Measurements from ENCODE around the gene SMPX.

The SMPX gene

DNA sequence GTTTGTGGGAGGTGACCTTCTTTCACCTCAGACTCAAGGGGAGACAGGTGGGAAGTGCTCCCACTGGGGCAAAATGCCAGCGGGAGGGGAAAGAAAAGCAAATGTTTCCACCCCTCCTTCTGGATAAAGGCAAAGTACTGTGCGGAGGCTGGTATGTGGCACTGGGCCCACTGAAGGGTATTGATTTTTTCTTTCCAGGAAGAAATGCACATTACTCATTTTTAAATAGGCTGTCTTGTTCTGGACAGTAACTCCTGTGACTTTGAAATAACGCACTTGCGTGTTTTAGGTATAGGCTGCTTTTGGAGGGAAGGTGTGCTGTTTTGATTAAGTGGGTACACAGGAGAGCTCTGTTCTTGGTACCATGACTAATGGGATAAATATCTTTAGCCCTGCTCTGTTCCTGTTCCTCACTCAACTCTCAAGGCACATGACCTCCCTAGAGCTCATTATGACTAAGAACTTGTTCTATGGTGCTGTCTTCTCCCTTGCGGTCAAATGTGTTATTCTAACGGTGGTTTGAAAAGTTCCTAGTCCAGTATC lies 40.8 kb upstream of the SMPX start:
- H3K9me3 ChIP-seq (ENCODE audit: control insufficient read depth, insufficient read depth, low read length) = no peaks in the 10 kb centered on the region
- H3K79me2 ChIP-seq (ENCODE audit: control insufficient read depth, low read length) = no peaks in the 10 kb centered on the region
- no peak for TF ChIP-seq EZH2phosphoT487 (IDR thresholded peaks at IDR 0.05; ENCODE audit: borderline replicate concordance, low read length)
- TF ChIP-seq, protein P1, sequence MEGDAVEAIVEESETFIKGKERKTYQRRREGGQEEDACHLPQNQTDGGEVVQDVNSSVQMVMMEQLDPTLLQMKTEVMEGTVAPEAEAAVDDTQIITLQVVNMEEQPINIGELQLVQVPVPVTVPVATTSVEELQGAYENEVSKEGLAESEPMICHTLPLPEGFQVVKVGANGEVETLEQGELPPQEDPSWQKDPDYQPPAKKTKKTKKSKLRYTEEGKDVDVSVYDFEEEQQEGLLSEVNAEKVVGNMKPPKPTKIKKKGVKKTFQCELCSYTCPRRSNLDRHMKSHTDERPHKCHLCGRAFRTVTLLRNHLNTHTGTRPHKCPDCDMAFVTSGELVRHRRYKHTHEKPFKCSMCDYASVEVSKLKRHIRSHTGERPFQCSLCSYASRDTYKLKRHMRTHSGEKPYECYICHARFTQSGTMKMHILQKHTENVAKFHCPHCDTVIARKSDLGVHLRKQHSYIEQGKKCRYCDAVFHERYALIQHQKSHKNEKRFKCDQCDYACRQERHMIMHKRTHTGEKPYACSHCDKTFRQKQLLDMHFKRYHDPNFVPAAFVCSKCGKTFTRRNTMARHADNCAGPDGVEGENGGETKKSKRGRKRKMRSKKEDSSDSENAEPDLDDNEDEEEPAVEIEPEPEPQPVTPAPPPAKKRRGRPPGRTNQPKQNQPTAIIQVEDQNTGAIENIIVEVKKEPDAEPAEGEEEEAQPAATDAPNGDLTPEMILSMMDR (IDR thresholded peaks at IDR 0.05; ENCODE audit: low read depth, low read length, poor library complexity, severe bottlenecking) = no peak
- H3K27ac ChIP-seq (ENCODE audit: low read depth, low read length) = no peak overlapping the region
- H3F3A ChIP-seq (ENCODE audit: control insufficient read depth, insufficient read depth) = no peaks in the 10 kb centered on the region
- no peaks in the 10 kb centered on the region for H3K9me2 ChIP-seq (replicated peaks; ENCODE audit: control insufficient read depth, low read length)
- no peaks in the 10 kb centered on the region for H4K20me1 ChIP-seq (ENCODE audit: control insufficient read depth, insufficient read depth, low read depth, low read length)
- no peaks in the 10 kb centered on the region for H3K36me3 ChIP-seq (ENCODE audit: control insufficient read depth, low read length)
- H3K4me2 ChIP-seq (ENCODE audit: low read length) = no peak overlapping the region
- H3K4me3 ChIP-seq (ENCODE audit: low read length) = no peak overlapping the region
- no peaks in the 10 kb centered on the region for H3K27me3 ChIP-seq (ENCODE audit: control insufficient read depth, low read length)
- H3K4me1 ChIP-seq (ENCODE audit: control insufficient read depth, low read length) = no peaks in the 10 kb centered on the region

DNA sequence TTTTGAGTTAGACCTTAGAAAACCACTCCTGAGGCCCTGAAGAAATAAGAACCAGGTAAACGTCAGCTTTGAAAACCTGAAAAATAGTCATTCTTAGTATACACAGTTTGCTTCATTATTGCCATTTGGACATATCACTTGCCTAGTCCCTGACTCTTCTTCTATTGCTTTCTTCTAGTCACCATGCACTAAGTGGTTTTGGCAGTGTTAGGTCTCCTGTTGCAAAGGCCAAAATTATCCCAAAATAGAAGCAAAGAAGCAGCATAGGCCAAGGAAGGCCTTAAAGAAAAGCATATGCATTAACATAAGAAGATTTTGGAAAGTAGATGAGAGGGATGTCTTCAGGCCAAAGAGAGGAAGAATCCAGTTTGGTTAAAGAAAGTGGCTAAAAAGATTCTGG lies 24.1 kb upstream of the SMPX start:
- Histone ChIP-seq H3K79me2 (ENCODE audit: control insufficient read depth, low read length) (no peaks in the 10 kb centered on the region), H3K4me1 (ENCODE audit: control insufficient read depth, low read length) (no peaks in the 10 kb centered on the region), H3K27me3 (ENCODE audit: control insufficient read depth, low read length) (no peaks in the 10 kb centered on the region), H3K4me3 (ENCODE audit: low read length) (no peak overlapping the region), H3K9me2 (replicated peaks; ENCODE audit: control insufficient read depth, low read length) (no peaks in the 10 kb centered on the region), H3K4me2 (ENCODE audit: low read length) (no peak overlapping the region), H3F3A (ENCODE audit: control insufficient read depth, insufficient read depth) (no peaks in the 10 kb centered on the region), H4K20me1 (ENCODE audit: control insufficient read depth, insufficient read depth, low read depth, low read length) (no peaks in the 10 kb centered on the region), H3K36me3 (ENCODE audit: control insufficient read depth, low read length) (no peaks in the 10 kb centered on the region), H3K9me3 (ENCODE audit: control insufficient read depth, insufficient read depth, low read length) (no peaks in the 10 kb centered on the region), H3K27ac (ENCODE audit: low read depth, low read length) (no peak overlapping the region)
- no peak for TF ChIP-seq EZH2phosphoT487 (IDR thresholded peaks at IDR 0.05; ENCODE audit: borderline replicate concordance, low read length)
- TF ChIP-seq, protein P1 (IDR thresholded peaks at IDR 0.05; ENCODE audit: low read depth, low read length, poor library complexity, severe bottlenecking) = no peak

DNA sequence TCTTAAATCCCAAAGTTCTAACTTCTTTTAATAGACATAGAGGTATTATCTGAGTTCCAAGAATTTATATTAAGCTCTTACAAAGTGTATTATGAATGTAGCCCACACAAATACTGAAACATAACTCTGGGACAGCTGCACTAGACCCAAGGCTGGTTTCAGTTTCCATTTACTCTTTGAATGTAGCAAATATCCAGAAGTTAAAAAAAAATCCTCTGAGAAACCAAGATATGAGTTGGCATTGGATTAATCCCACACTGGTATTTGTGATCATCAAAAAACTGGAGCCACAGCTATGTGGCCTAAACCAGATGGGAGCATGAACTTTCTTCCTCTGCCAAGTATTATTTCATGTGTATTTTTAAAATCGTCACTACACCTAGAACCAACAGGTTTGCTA lies 23.6 kb upstream of the SMPX start:
- Histone ChIP-seq H4K20me1 (ENCODE audit: control insufficient read depth, insufficient read depth, low read depth, low read length) (no peaks in the 10 kb centered on the region), H3K4me1 (ENCODE audit: control insufficient read depth, low read length) (no peaks in the 10 kb centered on the region), H3K27me3 (ENCODE audit: control insufficient read depth, low read length) (no peaks in the 10 kb centered on the region), H3K4me2 (ENCODE audit: low read length) (no peak overlapping the region), H3K9me2 (replicated peaks; ENCODE audit: control insufficient read depth, low read length) (no peaks in the 10 kb centered on the region), H3F3A (ENCODE audit: control insufficient read depth, insufficient read depth) (no peaks in the 10 kb centered on the region), H3K79me2 (ENCODE audit: control insufficient read depth, low read length) (no peaks in the 10 kb centered on the region), H3K36me3 (ENCODE audit: control insufficient read depth, low read length) (no peaks in the 10 kb centered on the region), H3K27ac (ENCODE audit: low read depth, low read length) (no peak overlapping the region), H3K9me3 (ENCODE audit: control insufficient read depth, insufficient read depth, low read length) (no peaks in the 10 kb centered on the region), H3K4me3 (ENCODE audit: low read length) (no peak overlapping the region)
- no peak for TF ChIP-seq EZH2phosphoT487 (IDR thresholded peaks at IDR 0.05; ENCODE audit: borderline replicate concordance, low read length)
- TF ChIP-seq, protein P1 (IDR thresholded peaks at IDR 0.05; ENCODE audit: low read depth, low read length, poor library complexity, severe bottlenecking) = no peak
